ENCODE data around the gene XIRP2.
A peak's percentile ranks its signal among the peaks of the same experiment; 100 is the strongest.

Gene XIRP2

GRCh38 chr2:167212014-167212648 is 323.9 kb downstream of the XIRP2 start:
- TF ChIP-seq CTCF (IDR thresholded peaks at IDR 0.05), result peak; percentile 65

GRCh38 chr2:167215595-167215994 is 327.3 kb downstream of the XIRP2 start:
- TF ChIP-seq CTCF (IDR thresholded peaks at IDR 0.05), result no peak

GRCh38 chr2:167237478-167237877 is 349.2 kb downstream of the XIRP2 start:
- TF ChIP-seq CTCF (IDR thresholded peaks at IDR 0.05), result no peak

- TF ChIP-seq CTCF (IDR thresholded peaks at IDR 0.05), result no peak
Observed at GRCh38 chr2:167240671-167241070, 352.4 kb downstream of the XIRP2 start.

- no peak for TF ChIP-seq CTCF (IDR thresholded peaks at IDR 0.05)
Observed at GRCh38 chr2:167249197-167249596, 360.9 kb downstream of the XIRP2 start.

GRCh38 chr2:167253025-167253424 is 364.7 kb downstream of the XIRP2 start:
- TF ChIP-seq CTCF (IDR thresholded peaks at IDR 0.05), result no peak

- no peak for TF ChIP-seq CTCF (IDR thresholded peaks at IDR 0.05)
Observed at GRCh38 chr2:167254721-167255120, 366.4 kb downstream of the XIRP2 start.

- TF ChIP-seq CTCF (IDR thresholded peaks at IDR 0.05), result no peak
Observed at GRCh38 chr2:167258712-167259111, 370.4 kb downstream of the XIRP2 start.
